ENCODE measurements around the gene ERLIN1. TPM values are rescaled to one million over a fixed set of nuclear protein-coding genes. Genes with fewer than 3 reads are reported as not detected.

The ERLIN1 gene
- total RNA-seq, 2 donors from 2014 or later = 50.0 to 58.4 TPM

- TF ChIP-seq CTCF (IDR thresholded peaks at IDR 0.05) = no peak
- no peak for DNase-seq
- no peaks in the 10 kb centered on the region for H3K36me3 ChIP-seq
- H3K4me3 ChIP-seq = no peak overlapping the region
- no peak overlapping the region for H3K27ac ChIP-seq
- H3K9ac ChIP-seq (ENCODE audit: low read depth in 2 of 2, low read length in 2 of 2) = no peak overlapping the region
- peaks cover 13% of the 10 kb centered on the region for H3K4me1 ChIP-seq
- H3K27me3 ChIP-seq = no peaks in the 10 kb centered on the region
- intact Hi-C loops (cut with DNase I) = no loop called here
- H3K9me3 ChIP-seq = no peaks in the 10 kb centered on the region
Measured at GRCh38 chr10:100172349-100172748, 13.5 kb downstream of the ERLIN1 start.

- no peak overlapping the region for H3K9ac ChIP-seq (ENCODE audit: low read depth in 2 of 2, low read length in 2 of 2)
- H3K36me3 ChIP-seq = no peaks in the 10 kb centered on the region
- intact Hi-C loops (cut with DNase I) = no loop called here
- no peak for DNase-seq
- H3K9me3 ChIP-seq = no peaks in the 10 kb centered on the region
- peaks cover 7% of the 10 kb centered on the region for H3K4me1 ChIP-seq
- no peaks in the 10 kb centered on the region for H3K27me3 ChIP-seq
- no peak overlapping the region for H3K4me3 ChIP-seq
- H3K27ac ChIP-seq = peak overlapping the region; percentile 65
- no peak for TF ChIP-seq CTCF (IDR thresholded peaks at IDR 0.05)
Measured at GRCh38 chr10:100168313-100168643, 17.6 kb downstream of the ERLIN1 start.

- Histone ChIP-seq H3K4me1 (peaks cover 7% of the 10 kb centered on the region), H3K27me3 (no peaks in the 10 kb centered on the region), H3K4me3 (no peak overlapping the region), H3K36me3 (no peaks in the 10 kb centered on the region), H3K27ac (peak overlapping the region; percentile 65), H3K9me3 (no peaks in the 10 kb centered on the region), H3K9ac (ENCODE audit: low read depth in 2 of 2, low read length in 2 of 2) (peak overlapping the region in 1 of 2 donors; percentile 2)
- no peak for DNase-seq
- TF ChIP-seq CTCF (IDR thresholded peaks at IDR 0.05) = no peak
- intact Hi-C loops (cut with DNase I) = no loop called here
Measured at GRCh38 chr10:100167553-100168312, 18.1 kb downstream of the ERLIN1 start.

GRCh38 chr10:100163704-100164621 lies 21.9 kb downstream of the ERLIN1 start:
- intact Hi-C loops (cut with DNase I) = no loop called here
- H3K27ac ChIP-seq = no peak overlapping the region
- no peaks in the 10 kb centered on the region for H3K36me3 ChIP-seq

More at GRCh38 chr10:100163704-100164621, 21.9 kb downstream of the ERLIN1 start:
- TF ChIP-seq CTCF (IDR thresholded peaks at IDR 0.05) = no peak
- Histone ChIP-seq H3K9ac (ENCODE audit: low read depth in 2 of 2, low read length in 2 of 2) (no peak overlapping the region), H3K9me3 (no peaks in the 10 kb centered on the region), H3K4me1 (peaks cover 7% of the 10 kb centered on the region), H3K27me3 (no peaks in the 10 kb centered on the region), H3K4me3 (no peak overlapping the region)
- no peak for DNase-seq
